HEK293 (cell line): ENCODE data around the gene SLFNL1.

Experiments used
- CTCF ChIA-PET: fragments of 350-600 bp; formaldehyde crosslinking; extraction: SDS; loops from one replicate; lab custom pipeline; 2021; ENCODE audit warnings: antibody characterized with exemption; lab: Yijun Ruan, JAX
- POLR2A ChIA-PET: fragments of 300-600 bp; formaldehyde crosslinking; extraction: SDS; loops from one replicate; lab custom pipeline; 2020; ENCODE audit warnings: antibody characterized with exemption, inconsistent platforms; lab: Yijun Ruan, JAX
- H3K27ac ChIP-seq: fragments of 200-500 bp; sonication (Bioruptor generic); 2 replicates; pipeline ENCODE4 v1.5.1; 2014; ENCODE audit warnings: low read depth, low read length, control low read depth, inconsistent platforms; ENCODE audit errors: extremely low read depth
- H3K36me3 ChIP-seq, 2 experiments: fragments of 200-500 bp in 1 of 2; sonication (Bioruptor generic) in 1 of 2; 1 replicate in 1 of 2; 2 replicates in 1 of 2; pipeline ENCODE4 v1.5.1; 2014 to 2017; ENCODE audit warnings: inconsistent platforms in 2 of 2, low read length in 2 of 2; ENCODE audit not compliant: control insufficient read depth in 2 of 2, insufficient read depth in 1 of 2
- H3K4me1 ChIP-seq: fragments of 200-500 bp; sonication (Bioruptor generic); 2 replicates; pipeline ENCODE4 v1.5.1; 2014; ENCODE audit warnings: mild to moderate bottlenecking, low read length, inconsistent platforms; ENCODE audit not compliant: control insufficient read depth, insufficient read depth
- H3K4me3 ChIP-seq: 2 replicates; pipeline ENCODE4 v1.5.1; 2011; ENCODE audit warnings: low read depth, mild to moderate bottlenecking, control low read depth, low read length, moderate library complexity
- H3K9me3 ChIP-seq: fragments of 200-500 bp; sonication (Bioruptor generic); 2 replicates; pipeline ENCODE4 v1.5.1; 2014; ENCODE audit warnings: low read depth, low read length, inconsistent platforms; ENCODE audit not compliant: control insufficient read depth, insufficient read depth
- PRDM1 ChIP-seq: fragments of 450-650 bp; formaldehyde crosslinking; IDR thresholded peaks from 2 replicates; pipeline ENCODE4; 2016; ENCODE audit warnings: missing biosample characterization, missing genetic modification characterization
- YY1 ChIP-seq: fragments of 450-650 bp; formaldehyde crosslinking; IDR thresholded peaks from 2 replicates; pipeline ENCODE4 v1.5.1; 2018; ENCODE audit warnings: missing biosample characterization, missing genetic modification characterization
- ZNF157 ChIP-seq: fragments of 450-650 bp; formaldehyde crosslinking; IDR thresholded peaks from 2 replicates; pipeline ENCODE4 v1.5.1; 2016; ENCODE audit warnings: missing biosample characterization, missing genetic modification characterization
- ZNF223 ChIP-seq: fragments of 450-650 bp; formaldehyde crosslinking; IDR thresholded peaks from 2 replicates; pipeline ENCODE4 v1.5.1; 2016; ENCODE audit warnings: missing biosample characterization, missing genetic modification characterization
- ZNF292 ChIP-seq: fragments of 450-650 bp; formaldehyde crosslinking; IDR thresholded peaks from 2 replicates; pipeline ENCODE4 v1.5.1; 2016; ENCODE audit warnings: low read depth, missing biosample characterization, missing genetic modification characterization, borderline replicate concordance
- ZNF561 ChIP-seq: fragments of 450-650 bp; IDR thresholded peaks from 2 replicates; pipeline ENCODE4 v1.5.1; 2018; ENCODE audit warnings: missing biosample characterization, missing genetic modification characterization, borderline replicate concordance
- ZNF623 ChIP-seq: fragments of 450-650 bp; formaldehyde crosslinking; IDR thresholded peaks from 2 replicates; pipeline ENCODE4 v1.5.1; 2016; ENCODE audit warnings: missing biosample characterization, missing genetic modification characterization
- ZNF701 ChIP-seq: fragments of 450-650 bp; formaldehyde crosslinking; IDR thresholded peaks from 2 replicates; pipeline ENCODE4 v1.5.1; 2016; ENCODE audit warnings: missing biosample characterization, missing genetic modification characterization
- ZNF830 ChIP-seq: fragments of 450-650 bp; IDR thresholded peaks from 2 replicates; pipeline ENCODE4 v1.5.0; 2018; ENCODE audit warnings: missing biosample characterization, missing genetic modification characterization, low read depth, mild to moderate bottlenecking, moderate library complexity
- ZSCAN30 ChIP-seq: fragments of 450-650 bp; IDR thresholded peaks from 2 replicates; pipeline ENCODE4 v1.5.1; 2018; ENCODE audit warnings: missing biosample characterization, mild to moderate bottlenecking, missing genetic modification characterization, moderate library complexity
- TF ChIP-seq, protein P1 (sequence below): fragments of 450-650 bp; formaldehyde crosslinking; IDR thresholded peaks from 2 replicates; pipeline ENCODE4 v1.5.1; 2017; ENCODE audit warnings: missing biosample characterization, missing genetic modification characterization
- TF ChIP-seq, protein P2 (sequence below): fragments of 450-650 bp; formaldehyde crosslinking; IDR thresholded peaks from 2 replicates; pipeline ENCODE4 v1.5.1; 2016; ENCODE audit warnings: missing biosample characterization, missing genetic modification characterization, low read depth

The SLFNL1 gene

DNA sequence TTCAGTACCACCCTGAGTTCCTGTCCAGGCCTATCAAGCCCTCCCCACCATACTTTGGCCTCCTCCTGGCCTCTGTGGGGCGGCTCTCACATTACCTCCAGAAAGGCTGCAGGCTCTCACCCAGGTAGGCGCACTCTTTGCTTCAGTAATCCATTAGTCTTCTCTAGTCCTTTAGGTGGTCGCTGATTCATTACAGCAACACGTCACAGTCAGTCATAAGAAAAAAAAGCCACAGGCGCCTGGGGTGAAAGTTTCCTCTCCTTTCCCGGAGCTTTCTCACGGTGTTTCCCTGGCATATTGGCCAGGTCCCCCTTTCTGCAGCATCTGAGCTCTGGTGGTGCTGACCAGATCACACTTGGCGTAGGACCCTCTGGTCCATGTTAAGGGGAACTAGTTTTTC is 12.1 kb downstream of the SLFNL1 start:
- no peak overlapping the region for H3K4me3 ChIP-seq
- no peaks in the 10 kb centered on the region for H3K9me3 ChIP-seq
- ChIA-PET CTCF (interaction anchor here (0.7 kb wide), 1 partner anchor 342 kb away, joined by 3 read pairs; no protein-coding TSS in a partner anchor), POLR2A (no interaction called here)
- H3K27ac ChIP-seq: no peak overlapping the region
- peaks cover 36 to 99% of the 10 kb centered on the region in 2 experiments for H3K36me3 ChIP-seq
- H3K4me1 ChIP-seq: no peaks in the 10 kb centered on the region
- TF ChIP-seq, protein P1, sequence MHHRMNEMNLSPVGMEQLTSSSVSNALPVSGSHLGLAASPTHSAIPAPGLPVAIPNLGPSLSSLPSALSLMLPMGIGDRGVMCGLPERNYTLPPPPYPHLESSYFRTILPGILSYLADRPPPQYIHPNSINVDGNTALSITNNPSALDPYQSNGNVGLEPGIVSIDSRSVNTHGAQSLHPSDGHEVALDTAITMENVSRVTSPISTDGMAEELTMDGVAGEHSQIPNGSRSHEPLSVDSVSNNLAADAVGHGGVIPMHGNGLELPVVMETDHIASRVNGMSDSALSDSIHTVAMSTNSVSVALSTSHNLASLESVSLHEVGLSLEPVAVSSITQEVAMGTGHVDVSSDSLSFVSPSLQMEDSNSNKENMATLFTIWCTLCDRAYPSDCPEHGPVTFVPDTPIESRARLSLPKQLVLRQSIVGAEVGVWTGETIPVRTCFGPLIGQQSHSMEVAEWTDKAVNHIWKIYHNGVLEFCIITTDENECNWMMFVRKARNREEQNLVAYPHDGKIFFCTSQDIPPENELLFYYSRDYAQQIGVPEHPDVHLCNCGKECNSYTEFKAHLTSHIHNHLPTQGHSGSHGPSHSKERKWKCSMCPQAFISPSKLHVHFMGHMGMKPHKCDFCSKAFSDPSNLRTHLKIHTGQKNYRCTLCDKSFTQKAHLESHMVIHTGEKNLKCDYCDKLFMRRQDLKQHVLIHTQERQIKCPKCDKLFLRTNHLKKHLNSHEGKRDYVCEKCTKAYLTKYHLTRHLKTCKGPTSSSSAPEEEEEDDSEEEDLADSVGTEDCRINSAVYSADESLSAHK: no peak
- TF ChIP-seq ZNF701 (tag by site-specific recombination) (no peak), PRDM1 (tag by site-specific recombination) (0 out of 2 replicates have a peak, but pooled peaks have one; percentile 21)

DNA sequence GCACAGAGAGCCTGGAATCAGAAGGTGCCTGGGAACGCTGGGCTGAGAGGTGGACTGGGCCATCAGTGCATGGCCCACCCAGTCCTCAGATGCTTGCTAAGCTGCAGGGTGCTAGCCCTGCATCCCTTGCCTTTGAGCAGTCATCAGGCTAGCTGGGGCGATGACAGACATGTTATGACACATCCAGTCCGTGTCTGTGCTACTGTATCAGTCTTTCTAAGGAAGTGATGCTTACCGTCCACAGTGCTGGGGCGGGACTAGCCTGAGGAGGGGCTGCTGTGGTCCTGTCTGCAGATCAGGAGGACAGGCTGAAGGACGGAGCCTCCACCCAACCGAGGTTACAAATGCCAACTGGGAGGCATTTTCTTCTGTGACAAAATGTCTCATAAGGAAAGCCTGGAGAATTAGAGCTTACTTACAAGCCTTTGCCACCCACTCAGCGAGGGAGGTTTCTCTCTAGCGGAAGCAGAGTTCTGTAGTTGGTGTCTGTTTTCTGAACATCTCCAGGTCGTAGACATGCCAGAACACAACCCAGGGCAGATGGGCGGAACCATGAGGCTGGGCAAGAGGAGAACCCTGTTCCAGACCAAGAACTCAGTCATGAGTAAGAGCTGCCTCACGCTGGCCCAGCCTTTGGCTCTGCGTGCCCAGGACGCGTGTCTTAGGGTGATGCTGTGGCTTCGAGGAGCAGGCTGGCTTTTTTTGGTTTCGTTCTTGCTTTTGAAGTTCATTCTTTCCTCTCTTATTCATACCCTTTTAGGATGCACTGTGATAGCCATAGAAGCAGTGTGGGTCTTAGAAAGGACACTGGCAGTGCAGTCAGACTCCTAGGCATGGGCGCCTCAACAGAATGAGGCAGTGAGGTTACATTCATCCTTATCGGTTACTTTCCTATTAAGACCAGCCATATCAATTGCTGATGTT is 14.3 kb downstream of the SLFNL1 start:
- Histone ChIP-seq H3K4me1 (peaks cover 7% of the 10 kb centered on the region), H3K27ac (no peak overlapping the region), H3K4me3 (no peak overlapping the region), H3K9me3 (no peaks in the 10 kb centered on the region), H3K36me3 (peaks cover 28 to 100% of the 10 kb centered on the region in 2 experiments)
- POLR2A ChIA-PET: interaction anchor here (0.6 kb wide), 1 partner anchor 360 kb away, joined by 3 read pairs; no protein-coding TSS in a partner anchor
- CTCF ChIA-PET: no interaction called here
- TF ChIP-seq ZNF292 (tag by site-specific recombination) (no peak), ZNF830 (no peak), ZSCAN30 (tag by site-specific recombination) (no peak), YY1 (no peak), ZNF157 (tag by site-specific recombination) (no peak)

DNA sequence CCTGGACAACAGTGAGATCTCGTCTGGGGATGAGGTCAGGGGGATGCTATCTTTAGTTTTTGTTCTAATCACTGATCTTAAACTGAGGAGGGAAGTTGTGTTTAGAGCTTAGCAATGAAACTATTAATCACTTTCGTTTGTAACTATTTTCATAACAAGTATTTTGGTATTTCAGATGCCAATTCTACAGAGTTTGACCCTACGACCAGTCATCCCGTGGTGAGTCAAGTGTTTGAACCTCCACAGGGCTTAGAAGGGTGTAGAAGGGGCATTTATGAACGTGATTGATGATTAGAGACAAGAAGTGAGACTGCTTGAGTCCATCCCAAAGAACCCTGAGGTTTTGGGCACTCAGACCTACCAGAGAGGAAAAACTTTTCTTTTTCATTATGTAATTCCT is 15.6 kb downstream of the SLFNL1 start:
- CTCF ChIA-PET: no interaction called here

More for the DNA sequence above, 15.6 kb downstream of the SLFNL1 start:
- Histone ChIP-seq H3K4me3 (no peak overlapping the region), H3K27ac (no peak overlapping the region), H3K36me3 (peaks cover 24 to 100% of the 10 kb centered on the region in 2 experiments), H3K9me3 (no peaks in the 10 kb centered on the region), H3K4me1 (peaks cover 7% of the 10 kb centered on the region)
- POLR2A ChIA-PET: interaction anchor here (0.9 kb wide), 1 partner anchor 16 kb away, joined by 3 read pairs; the partner anchor contains the start of gene SLFNL1
- TF ChIP-seq ZNF623 (tag by site-specific recombination) (no peak), ZNF561 (tag by site-specific recombination) (no peak), ZNF223 (tag by site-specific recombination) (no peak)
- TF ChIP-seq, protein P2, sequence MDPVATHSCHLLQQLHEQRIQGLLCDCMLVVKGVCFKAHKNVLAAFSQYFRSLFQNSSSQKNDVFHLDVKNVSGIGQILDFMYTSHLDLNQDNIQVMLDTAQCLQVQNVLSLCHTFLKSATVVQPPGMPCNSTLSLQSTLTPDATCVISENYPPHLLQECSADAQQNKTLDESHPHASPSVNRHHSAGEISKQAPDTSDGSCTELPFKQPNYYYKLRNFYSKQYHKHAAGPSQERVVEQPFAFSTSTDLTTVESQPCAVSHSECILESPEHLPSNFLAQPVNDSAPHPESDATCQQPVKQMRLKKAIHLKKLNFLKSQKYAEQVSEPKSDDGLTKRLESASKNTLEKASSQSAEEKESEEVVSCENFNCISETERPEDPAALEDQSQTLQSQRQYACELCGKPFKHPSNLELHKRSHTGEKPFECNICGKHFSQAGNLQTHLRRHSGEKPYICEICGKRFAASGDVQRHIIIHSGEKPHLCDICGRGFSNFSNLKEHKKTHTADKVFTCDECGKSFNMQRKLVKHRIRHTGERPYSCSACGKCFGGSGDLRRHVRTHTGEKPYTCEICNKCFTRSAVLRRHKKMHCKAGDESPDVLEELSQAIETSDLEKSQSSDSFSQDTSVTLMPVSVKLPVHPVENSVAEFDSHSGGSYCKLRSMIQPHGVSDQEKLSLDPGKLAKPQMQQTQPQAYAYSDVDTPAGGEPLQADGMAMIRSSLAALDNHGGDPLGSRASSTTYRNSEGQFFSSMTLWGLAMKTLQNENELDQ (tag by site-specific recombination): no peak
